Activated CD8-positive, alpha-beta memory T cell treated with anti-CD3 and anti-CD28 coated beads for 24 hours (primary cell): ENCODE results near the gene RASGRP2.
A peak's percentile ranks its signal among the peaks of the same experiment; 100 is the strongest.

Experiments
- DNase-seq: peaks from one replicate; pipeline ENCODE4 v3.0.0-alpha.2; 2020

The RASGRP2 gene

DNA sequence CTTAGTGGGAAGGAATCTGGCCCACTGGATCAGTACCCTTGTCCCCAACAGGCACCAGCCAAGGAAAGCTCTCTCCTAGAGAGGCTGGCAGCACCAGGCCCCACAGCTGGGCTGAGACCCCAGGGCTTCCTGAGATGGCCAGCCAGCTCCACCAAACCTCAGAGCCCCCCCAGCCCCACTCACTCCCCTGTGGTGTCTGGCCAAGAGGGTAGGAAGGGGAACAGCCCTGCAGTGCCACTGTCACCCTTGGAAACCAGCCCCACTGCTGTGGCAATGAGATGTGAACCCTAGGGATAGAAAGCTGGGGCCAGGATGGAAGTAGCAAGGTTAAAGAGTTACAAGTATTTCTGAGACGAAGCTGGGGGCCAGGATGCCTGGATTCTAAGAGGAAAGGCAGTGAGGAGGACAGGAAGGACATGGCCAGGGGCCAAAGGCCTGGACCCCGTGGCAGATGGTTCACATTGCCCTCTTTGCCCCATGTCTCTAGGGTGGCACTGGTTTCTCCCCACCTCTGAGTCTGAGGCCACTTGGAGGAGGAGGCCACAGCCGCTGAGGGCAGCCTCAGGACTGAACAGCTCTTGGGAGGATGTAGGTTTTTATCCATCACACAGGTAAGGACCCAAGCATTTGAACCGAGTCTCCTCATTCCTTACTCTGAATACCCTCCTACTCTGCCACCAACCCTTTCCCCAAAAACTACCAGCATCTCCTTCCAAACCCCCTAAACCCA, 49.8 kb downstream of the RASGRP2 start:
- DNase-seq = no peak

DNA sequence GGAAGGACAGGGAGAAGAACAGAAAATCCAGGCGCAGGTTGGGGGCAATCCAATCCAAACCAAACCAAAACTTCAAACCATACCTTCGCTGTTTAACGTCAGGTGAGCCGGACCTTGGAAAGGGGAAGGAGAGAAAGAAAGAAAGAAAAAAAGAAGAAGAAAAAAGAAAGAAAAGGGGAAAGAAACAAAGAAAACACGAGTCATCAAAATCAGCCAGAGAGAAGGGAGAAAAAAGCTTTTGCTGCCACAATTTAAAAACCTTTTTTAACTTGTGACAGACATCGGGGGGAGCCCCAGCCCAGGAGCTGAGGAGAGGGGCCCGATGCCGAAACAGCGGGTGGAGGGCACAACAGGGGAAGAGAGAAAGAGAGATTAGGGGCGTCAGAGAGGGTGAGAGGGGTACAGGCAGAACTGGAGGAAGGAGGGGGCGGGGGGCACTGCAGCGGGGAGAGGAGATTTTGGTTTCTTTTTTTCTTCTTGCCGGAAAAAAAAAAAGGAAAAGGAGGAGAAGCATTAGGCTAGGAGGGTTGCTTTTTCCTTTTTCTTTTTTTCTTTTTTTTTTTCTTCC, 51.1 kb downstream of the RASGRP2 start:
- DNase-seq = no peak

DNA sequence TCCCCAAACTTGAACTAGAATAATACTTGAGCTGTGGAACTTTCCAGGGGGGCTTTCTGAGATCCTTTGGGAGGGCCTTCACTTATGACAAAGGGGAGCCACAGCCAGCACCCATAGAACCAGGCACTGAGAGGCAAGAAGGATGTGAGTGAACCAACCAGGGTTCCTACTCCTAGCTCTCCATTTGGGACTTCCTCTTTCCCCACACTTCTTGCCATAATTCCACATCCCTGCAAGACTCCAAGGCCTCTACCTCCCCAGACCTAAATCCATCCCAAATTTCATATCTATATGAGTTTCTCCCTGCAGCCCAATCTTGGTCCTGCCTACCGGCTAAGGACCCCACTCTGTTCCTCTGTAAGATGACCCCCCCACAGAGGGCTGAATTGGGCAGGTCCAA, 52.4 kb downstream of the RASGRP2 start:
- DNase-seq = no peak

DNA sequence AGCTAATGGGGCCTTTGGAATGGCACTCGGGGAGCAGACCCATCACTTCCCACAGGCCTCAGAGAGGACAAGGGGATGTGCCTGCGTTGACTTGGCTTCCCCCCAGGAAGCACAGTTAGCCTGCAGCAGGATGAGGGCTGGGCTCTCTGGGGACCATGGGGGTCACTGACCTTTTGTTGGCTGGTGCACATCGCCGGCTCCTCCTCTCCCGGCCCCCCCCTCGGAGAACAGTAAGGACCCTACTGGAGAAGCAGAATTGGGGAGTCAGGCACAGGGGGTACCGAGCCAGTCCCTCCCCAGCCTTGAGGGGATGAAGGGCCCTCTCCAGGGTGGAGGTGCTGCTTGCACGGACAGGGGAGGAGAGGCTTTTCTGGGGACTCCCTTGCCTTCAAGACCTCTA, 53.7 kb downstream of the RASGRP2 start:
- DNase-seq = no peak

DNA sequence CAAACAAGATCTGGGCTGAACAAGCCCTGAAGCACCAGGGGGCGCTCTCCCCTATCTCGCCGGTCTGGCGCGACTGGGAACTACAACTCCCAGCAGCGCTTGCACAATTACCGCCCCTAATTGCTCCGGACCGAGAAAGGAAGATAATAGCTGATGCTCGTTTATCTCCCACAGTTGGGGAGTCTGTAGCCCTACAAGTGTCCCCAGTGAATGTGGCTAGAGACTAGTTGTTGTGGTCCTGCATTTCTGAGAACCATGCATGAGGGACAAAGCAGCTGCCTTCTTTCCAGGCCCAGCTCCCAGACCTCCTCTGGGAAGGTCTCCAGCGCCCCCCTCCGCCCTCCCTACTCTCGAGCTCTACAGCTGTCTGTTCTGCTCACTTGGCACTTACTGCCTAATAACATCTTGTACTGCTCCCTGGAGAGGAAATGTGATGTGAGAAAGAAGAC, 55.4 kb downstream of the RASGRP2 start:
- DNase-seq = peak; percentile 98

DNA sequence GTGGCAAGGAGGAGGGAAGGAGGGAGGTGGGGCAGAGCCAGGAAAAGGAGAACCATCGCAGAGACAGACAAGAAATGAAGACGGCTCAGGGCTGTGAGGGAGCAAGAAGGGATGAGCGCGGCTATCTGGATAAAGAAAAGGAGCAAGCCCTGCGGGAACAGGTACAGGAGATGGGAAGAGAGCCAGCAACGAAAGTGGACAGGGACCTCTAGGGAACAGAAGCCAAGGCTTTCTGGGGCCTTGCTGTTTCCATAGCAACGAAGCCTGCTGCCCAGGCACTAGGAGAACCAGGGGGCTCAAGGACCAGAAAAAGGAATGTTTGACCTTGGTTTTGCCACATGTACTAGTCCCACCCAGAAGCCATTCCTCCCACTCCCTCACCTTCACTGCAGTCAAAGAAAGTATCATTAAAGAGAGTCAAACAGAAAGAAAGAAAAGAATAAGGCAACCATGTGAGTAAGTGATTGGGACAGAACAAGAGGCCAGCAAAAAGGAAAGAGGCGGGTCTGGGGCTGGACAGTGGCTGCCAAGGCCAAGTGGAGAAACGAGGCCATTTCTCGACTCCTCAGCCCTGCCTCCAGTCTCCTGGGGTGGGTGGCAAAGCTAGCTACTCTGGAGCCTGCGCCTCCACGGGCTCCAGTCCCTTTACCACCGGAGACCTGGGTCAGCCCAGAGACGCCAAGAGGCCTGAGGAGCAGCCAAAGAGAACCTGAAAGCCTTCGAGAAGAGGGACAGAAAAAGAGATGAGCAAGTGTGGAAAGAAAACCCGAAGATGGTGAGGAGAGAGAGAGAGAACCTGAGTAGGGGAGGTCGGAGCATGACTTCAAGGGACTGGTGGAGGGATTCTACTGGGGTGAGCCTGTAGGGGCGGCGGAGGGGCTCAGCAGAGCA, 56.1 kb downstream of the RASGRP2 start:
- DNase-seq = peak; percentile 50

DNA sequence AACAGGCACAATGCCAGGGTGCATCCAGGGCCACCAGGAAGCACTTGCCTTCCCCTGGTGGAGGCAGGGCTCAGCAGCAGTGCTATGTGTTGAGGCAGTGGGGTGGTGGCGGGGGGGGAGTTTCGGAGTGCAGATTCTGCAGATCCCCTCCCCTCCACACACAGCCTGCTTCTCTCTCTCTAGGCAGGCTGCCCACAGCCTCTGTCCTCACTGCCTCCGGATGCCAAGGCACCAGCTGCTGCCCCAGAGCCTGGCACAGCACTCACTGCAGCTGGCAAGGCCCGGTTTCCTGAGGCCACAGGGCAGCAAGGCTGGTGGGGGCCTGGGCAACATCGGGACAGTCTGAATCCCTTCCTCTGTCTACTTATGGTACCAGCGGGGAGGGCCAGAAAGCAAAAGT, 56.7 kb downstream of the RASGRP2 start:
- DNase-seq = no peak

DNA sequence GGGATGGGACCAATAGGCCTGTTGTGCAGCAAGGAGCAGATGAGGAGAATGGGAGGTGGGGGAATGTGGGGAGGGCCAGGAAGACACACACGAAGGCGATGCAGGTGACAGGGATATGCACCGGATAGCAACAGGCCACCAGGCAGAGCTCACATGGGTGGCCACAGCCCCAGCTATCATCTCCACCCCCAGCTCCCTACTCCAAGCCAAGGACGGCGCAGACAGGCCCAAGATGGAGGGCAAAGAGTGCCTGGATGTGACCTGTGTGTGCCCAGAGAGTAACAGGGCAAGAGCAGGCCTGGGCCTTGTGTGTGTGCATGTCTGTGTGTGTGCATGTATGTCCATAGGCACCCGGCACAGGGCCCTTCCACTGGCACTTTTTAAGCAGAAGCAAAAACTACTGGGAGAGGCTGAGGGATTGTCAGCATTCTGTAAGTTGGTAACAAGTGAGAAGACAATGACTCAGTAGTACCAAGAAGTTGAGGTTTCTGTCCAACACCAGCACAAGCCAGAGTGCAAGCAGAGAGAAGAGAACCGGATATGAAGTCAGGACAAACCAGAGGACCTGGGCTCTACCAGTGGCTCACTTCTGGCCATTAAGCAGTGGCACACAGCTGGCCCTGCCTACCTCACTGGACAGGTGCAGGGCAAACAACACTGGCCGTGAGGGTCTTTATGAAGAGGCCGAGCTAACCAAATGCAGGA, 57.3 kb downstream of the RASGRP2 start:
- DNase-seq = no peak

DNA sequence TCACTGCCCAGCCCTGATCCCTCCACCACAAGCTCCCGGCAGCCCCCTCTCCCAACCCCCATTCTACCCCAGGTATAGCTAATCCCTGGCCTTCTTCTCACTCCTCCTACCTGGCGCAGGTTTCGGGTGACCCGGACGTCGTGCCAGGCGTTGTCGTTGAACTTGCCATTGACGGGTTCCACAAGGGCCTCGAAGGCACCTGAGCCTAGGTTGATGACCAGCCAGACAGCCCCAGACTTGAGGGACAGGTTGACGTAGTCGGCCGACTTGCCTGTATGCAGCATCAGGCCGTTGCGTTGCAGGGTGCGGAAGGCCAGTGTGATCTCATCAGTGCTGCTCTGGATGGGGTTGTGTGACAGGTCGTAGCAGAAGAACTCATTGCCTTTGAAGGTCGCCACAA, 58.4 kb downstream of the RASGRP2 start:
- peak; percentile 52 for DNase-seq

DNA sequence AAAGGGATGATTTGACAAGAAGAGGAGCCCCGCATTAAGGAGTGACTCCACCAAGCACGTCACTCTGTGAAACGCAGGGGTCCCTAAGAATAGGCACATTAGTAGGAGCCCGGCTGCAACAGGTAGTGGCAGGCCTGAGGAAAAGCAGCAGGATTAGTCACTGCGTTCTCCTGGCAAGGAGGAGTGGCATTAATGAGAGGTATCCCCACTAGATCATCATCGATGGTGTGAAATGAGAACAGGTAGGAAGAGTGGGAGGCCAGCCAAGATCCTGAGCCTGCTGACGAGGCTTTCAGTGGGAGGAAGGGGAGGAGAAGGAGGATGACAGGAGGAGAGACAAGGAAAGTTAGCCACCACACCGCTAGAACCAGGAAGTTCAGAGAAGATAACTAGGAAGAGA, 59.6 kb downstream of the RASGRP2 start:
- no peak for DNase-seq

DNA sequence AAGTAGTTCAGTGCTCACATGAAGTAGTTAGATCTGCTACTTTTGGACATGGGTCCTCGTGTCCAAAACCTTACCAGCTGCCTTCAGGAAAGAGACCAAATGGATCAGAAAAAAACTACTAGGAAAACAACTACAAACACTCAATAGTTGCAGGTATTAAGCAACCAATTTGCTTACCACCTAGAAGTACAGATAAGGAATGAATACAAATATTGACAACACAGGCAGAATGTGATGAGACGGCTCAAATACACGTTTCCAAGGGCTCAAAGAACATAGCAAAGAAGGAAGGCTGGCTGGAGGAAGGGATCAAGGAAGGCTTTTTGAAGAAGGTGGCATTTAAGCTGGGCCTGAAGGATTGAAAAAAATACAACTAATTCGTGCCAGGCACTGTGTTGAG, 62.8 kb downstream of the RASGRP2 start:
- no peak for DNase-seq

DNA sequence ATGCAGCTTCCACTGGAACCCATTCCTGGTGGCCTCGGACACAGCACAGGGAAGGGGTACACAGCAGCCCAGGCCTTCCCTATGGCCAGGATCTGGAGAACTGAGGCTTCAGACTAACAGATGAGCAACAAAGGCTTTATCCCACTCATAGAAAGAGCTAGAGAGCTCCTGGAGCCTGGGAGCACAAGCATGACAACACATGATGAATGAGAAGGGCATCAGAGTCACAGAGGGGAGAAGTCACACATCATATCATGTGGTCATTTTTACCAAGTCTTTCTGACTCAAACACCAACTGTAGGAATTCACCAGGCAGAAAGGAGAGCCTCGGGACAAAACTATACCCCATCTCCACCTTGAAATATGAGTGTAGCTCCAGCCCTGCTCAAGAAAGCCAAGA, 64.1 kb downstream of the RASGRP2 start:
- DNase-seq = no peak

DNA sequence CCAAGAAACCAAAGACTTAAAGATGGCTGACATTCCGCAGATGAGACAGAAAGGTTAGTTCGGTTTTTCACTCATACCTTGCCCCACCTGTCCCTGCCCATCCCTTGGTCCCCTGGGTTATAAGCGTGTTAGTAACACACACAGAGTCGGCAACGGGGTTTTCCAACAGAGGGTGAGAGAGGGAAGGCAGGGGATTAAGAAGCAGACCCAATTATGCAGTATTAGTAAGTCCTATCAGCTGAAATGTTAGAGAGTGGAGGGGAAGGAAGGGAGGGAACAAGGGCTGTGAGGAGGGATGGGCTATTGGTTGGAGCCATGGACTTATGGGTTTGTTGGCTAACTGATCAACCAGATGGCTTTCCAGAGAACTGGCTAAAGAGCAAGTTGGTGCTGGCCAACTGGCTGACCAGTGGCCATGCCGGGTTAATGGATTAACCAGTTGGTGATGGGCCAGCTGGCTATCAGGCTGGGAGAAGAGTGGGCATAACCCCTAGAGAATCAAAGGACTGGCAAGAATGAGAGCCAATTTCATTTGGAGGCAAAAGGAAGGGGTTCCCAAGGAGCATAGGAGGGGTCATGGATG, 66.4 kb downstream of the RASGRP2 start:
- DNase-seq = no peak
